NOMO-1 treated with dmso at 0.1 percent for 144 hours (cell line): ENCODE measurements around the gene GABRA5.
"Not testable (repeated sequence)": the region's sequence is repeated elsewhere in the genome, so short reads cannot be mapped to it uniquely, and the experiment has no call there.

Source experiments
- DNase-seq: peaks from one replicate; lab custom pipeline; 2025; ENCODE audit not compliant: unreplicated experiment; lab: John Stamatoyannopoulos, UW

GABRA5 gene

GRCh38 chr15:26875476-26875850 lies 8.6 kb downstream of the GABRA5 start:
- no peak for DNase-seq

- no peak for DNase-seq
Measured at GRCh38 chr15:26877831-26878230, 11.0 kb downstream of the GABRA5 start.

GRCh38 chr15:26879706-26880105 lies 12.8 kb downstream of the GABRA5 start:
- DNase-seq, result no peak

- DNase-seq, result no peak
Measured at GRCh38 chr15:26882112-26882511, 15.2 kb downstream of the GABRA5 start.

GRCh38 chr15:26882616-26883365 lies 15.9 kb downstream of the GABRA5 start:
- DNase-seq, result no peak

- DNase-seq, result no peak
Measured at GRCh38 chr15:26883466-26883865, 16.6 kb downstream of the GABRA5 start.

- no peak for DNase-seq
Measured at GRCh38 chr15:26886566-26886965, 19.7 kb downstream of the GABRA5 start.

- DNase-seq, result no peak
Measured at GRCh38 chr15:26887926-26888666, 21.2 kb downstream of the GABRA5 start.

- no peak for DNase-seq
Measured at GRCh38 chr15:26888761-26889160, 21.9 kb downstream of the GABRA5 start.

- DNase-seq, result peak; percentile 3
Measured at GRCh38 chr15:26889298-26889898, 22.5 kb downstream of the GABRA5 start.

- no peak for DNase-seq
Measured at GRCh38 chr15:26890451-26890850, 23.6 kb downstream of the GABRA5 start.

- DNase-seq, result no peak
Measured at GRCh38 chr15:26890988-26891387, 24.1 kb downstream of the GABRA5 start.

- peak; percentile 31 for DNase-seq
Measured at GRCh38 chr15:26891448-26892181, 24.8 kb downstream of the GABRA5 start.

- DNase-seq, result no peak
Measured at GRCh38 chr15:26892182-26892518, 25.3 kb downstream of the GABRA5 start.

GRCh38 chr15:26892678-26893077 lies 25.8 kb downstream of the GABRA5 start:
- no peak for DNase-seq

- DNase-seq, result no peak
Measured at GRCh38 chr15:26893351-26894065, 26.6 kb downstream of the GABRA5 start.

GRCh38 chr15:26894181-26894580 lies 27.3 kb downstream of the GABRA5 start:
- no peak for DNase-seq

GRCh38 chr15:26895346-26895745 lies 28.5 kb downstream of the GABRA5 start:
- DNase-seq, result not testable (repeated sequence)

- DNase-seq, result no peak
Measured at GRCh38 chr15:26899658-26900057, 32.8 kb downstream of the GABRA5 start.

- DNase-seq, result no peak
Measured at GRCh38 chr15:26901041-26901440, 34.2 kb downstream of the GABRA5 start.

GRCh38 chr15:26910715-26911114 lies 43.9 kb downstream of the GABRA5 start:
- DNase-seq, result no peak
